HepG2 (cell line): ENCODE measurements around the gene FARSB. TPM values are rescaled to one million over a fixed set of nuclear protein-coding genes. Genes with fewer than 3 reads are reported as not detected.

ENCODE experiments used
- DMTF1 ChIP-seq: sonication (generic); formaldehyde crosslinking; IDR thresholded peaks from 2 replicates; pipeline ENCODE4 v1.4.0; 2020; ENCODE audit warnings: mild to moderate bottlenecking, missing genetic modification reagents
- E2F1 ChIP-seq: sonication (generic); formaldehyde crosslinking; IDR thresholded peaks from 2 replicates; pipeline ENCODE4 v1.5.0; 2020; ENCODE audit warnings: missing genetic modification reagents
- GATAD2A ChIP-seq: IDR thresholded peaks from 2 replicates; pipeline ENCODE4 v1.6.1; 2016
- IRF1 ChIP-seq: sonication (generic); formaldehyde crosslinking; IDR thresholded peaks from 2 replicates; pipeline ENCODE4 v1.4.0; 2020; ENCODE audit warnings: low read depth, mild to moderate bottlenecking, missing genetic modification reagents
- TBL1XR1 ChIP-seq: fragments of 150-350 bp; IDR thresholded peaks from 2 replicates; pipeline ENCODE4 v1.6.1; 2014; ENCODE audit warnings: borderline replicate concordance, low read length; ENCODE audit not compliant: partially characterized antibody
- TFDP1 ChIP-seq: IDR thresholded peaks from 2 replicates; pipeline ENCODE4 v1.6.1; 2016; ENCODE audit warnings: missing compliant biosample characterization, missing genetic modification reagents, borderline replicate concordance
- USF2 ChIP-seq, 2 experiments: sonication (generic) in 1 of 2; formaldehyde crosslinking in 1 of 2; IDR thresholded peaks; 2 replicates each; pipeline versions ENCODE4 v1.5.1 to v1.6.1; 2011 to 2020; ENCODE audit warnings: borderline replicate concordance in 1 of 2, low read depth in 1 of 2, low read length in 1 of 2, mild to moderate bottlenecking in 1 of 2, missing genetic modification reagents in 1 of 2, moderate library complexity in 1 of 2
- XBP1 ChIP-seq: sonication (generic); formaldehyde crosslinking; IDR thresholded peaks from 2 replicates; pipeline ENCODE4 v1.5.0; 2020; ENCODE audit warnings: missing genetic modification reagents
- ZBTB3 ChIP-seq: sonication (generic); formaldehyde crosslinking; IDR thresholded peaks from 2 replicates; pipeline ENCODE4 v1.4.0; 2020; ENCODE audit warnings: low read depth, mild to moderate bottlenecking, moderate library complexity, missing genetic modification reagents, borderline replicate concordance
- ZNF142 ChIP-seq: sonication (generic); formaldehyde crosslinking; IDR thresholded peaks from 2 replicates; pipeline ENCODE4 v1.4.0; 2020; ENCODE audit warnings: missing genetic modification reagents
- ZNF230 ChIP-seq: sonication (generic); formaldehyde crosslinking; IDR thresholded peaks from 2 replicates; pipeline ENCODE4 v1.4.0; 2020; ENCODE audit warnings: mild to moderate bottlenecking, missing genetic modification reagents
- ZNF232 ChIP-seq: sonication (generic); formaldehyde crosslinking; IDR thresholded peaks from 2 replicates; pipeline ENCODE4 v1.4.0; 2020; ENCODE audit warnings: missing genetic modification reagents, borderline replicate concordance
- ZNF260 ChIP-seq: sonication (generic); formaldehyde crosslinking; IDR thresholded peaks from 2 replicates; pipeline ENCODE4 v1.4.0; 2020; ENCODE audit warnings: missing genetic modification reagents, low read depth, mild to moderate bottlenecking, borderline replicate concordance
- polyA plus RNA-seq, 8 experiments: library from polyadenylated mRNA; depleted of rRNA in 3 of 8; stranded (reverse) in 7 of 8; unstranded in 1 of 8; fragments of >200 nt; fragmentation: Illumina TruSeq in 4 of 8; extraction: Trizol in 4 of 8; gene quantifications; 2 replicates each; pipeline versions ENCODE4 v1.2.1 to v1.2.3, GENCODE V29; 2011 to 2016; ENCODE audit warnings: low read depth in 4 of 8, missing spikeins in 1 of 8, mixed read lengths in 1 of 8; ENCODE audit not compliant: insufficient read depth in 1 of 8
- total RNA-seq, 5 experiments: library from RNA; depleted of rRNA; stranded (reverse); fragments of >200 nt; fragmentation: Illumina TruSeq; extraction: Trizol; gene quantifications; 2 replicates each; pipeline ENCODE4 v1.2.3, GENCODE V29; 2016; ENCODE audit warnings: low read depth in 1 of 5

Gene FARSB
- total and polyA plus RNA-seq, 2 of the 13 experiments (the other 11 are each of a cell fraction or from before 2014, with no cell fraction given) = 23.3 to 45.9 TPM

GRCh38 chr2:222572751-222573174, 83.1 kb downstream of the FARSB start (continued):
- TF ChIP-seq USF2 (IDR thresholded peaks at IDR 0.05; ENCODE audit: low read depth, low read length) = no peak
- TF ChIP-seq USF2 (CRISPR knock-in tag; IDR thresholded peaks at IDR 0.05; ENCODE audit: borderline replicate concordance) = no peak
- TF ChIP-seq GATAD2A (CRISPR knock-in tag) = peak; percentile 87
- TF ChIP-seq ZNF142 = no peak
- no peak for TF ChIP-seq ZNF230 (CRISPR knock-in tag)
- no peak for TF ChIP-seq XBP1 (CRISPR knock-in tag)
- TF ChIP-seq ZNF232 (CRISPR knock-in tag) = no peak
- TF ChIP-seq TFDP1 (CRISPR knock-in tag) = no peak
- no peak for TF ChIP-seq ZBTB3 (CRISPR knock-in tag)
- no peak for TF ChIP-seq TBL1XR1
- TF ChIP-seq DMTF1 = no peak
- no peak for TF ChIP-seq ZNF260 (CRISPR knock-in tag)
- TF ChIP-seq IRF1 = no peak
- TF ChIP-seq E2F1 (CRISPR knock-in tag) = no peak
